HG03095 (cell line): ENCODE measurements around the gene PPID.
"Not testable (repeated sequence)": the region's sequence is repeated elsewhere in the genome, so short reads cannot be mapped to it uniquely, and the experiment has no call there.

ENCODE experiments used
- ATAC-seq: cut with Tn5 transposase; IDR thresholded peaks from one replicate; pipeline ENCODE4 v1.9.1; 2021; ENCODE audit warnings: moderate library complexity; ENCODE audit not compliant: unreplicated experiment

Gene PPID

DNA sequence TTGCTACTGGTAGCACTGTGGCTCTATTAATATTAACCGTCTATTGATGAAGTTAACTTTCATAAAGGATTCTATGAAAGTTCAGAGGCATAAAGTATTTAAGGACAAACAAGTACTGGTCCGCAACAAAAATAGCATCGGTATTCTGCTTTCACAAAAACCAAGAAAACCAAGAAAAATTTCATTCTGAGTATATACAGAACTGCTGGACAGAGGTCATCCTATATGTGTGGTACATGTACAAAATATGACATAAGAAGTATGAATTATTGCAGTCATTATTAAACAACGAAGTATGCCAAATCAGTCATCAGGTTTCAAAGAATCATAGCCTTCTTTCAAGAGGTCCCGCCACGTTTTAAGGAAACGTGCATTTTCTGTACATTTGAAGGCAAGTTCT is 53.9 kb downstream of the PPID start:
- no peak for ATAC-seq

DNA sequence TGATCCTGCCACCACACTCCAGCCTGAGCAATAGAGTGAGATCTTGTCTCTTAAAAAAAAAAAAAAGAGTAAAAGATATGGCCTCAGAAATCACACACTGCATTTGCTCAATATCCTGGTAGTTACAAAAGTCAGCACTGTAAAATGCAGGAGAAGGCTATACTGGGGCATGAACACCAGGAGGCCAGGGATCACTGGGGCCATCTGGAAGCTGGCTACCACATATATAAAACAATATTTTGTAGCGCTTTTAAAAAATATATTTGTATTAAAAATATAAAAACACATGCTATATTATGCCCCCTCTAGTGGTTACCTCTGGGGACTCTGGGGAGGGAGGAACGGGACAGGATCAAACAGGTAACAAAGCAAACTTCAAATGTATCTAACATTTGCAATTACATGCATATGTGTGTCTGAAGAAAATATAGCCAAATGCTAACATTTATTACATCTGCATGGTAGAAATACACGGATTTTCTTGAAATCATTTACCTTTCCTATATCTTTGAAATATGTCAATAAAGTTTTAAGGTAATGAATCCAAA is 55.5 kb downstream of the PPID start:
- ATAC-seq, result no peak

DNA sequence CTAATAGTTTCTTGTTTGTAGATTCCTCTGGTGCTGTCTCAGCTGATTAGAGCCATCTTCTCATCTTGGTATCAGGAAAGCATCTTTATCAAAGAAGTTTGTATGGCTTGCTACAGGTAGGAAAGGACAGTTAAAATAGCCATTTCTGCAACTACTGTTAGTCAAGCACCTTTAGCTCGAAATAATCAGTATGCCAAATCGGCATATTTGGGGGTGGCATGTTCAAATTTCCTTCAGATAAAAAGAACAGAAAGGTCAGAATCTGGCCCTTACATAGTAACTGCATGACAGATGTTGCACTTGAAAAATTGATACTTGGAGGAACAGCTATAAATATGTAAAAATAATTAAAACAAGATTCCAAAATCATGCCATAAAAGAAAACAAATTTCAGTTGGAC is 56.3 kb downstream of the PPID start:
- ATAC-seq, result no peak

DNA sequence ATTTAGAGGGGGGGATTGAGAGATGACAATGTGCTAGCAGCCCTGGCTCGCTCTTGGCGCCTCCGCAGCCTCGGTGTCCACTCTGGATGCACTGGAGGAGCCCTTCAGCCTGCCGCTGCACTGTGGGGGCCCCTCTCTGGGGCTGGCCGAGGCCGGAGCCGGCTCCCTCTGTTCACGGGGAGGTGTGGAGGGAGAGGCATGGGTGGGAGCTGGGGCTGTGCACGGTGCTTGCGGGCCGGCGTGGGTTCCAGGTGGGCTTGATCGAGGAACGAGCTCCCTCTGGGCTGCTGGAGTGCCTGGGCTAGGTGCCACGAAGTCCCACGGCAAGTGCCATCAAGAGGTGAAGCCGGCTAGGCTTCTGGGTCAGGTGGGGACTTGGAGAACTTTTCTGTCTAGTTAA is 58.4 kb downstream of the PPID start:
- no peak for ATAC-seq

DNA sequence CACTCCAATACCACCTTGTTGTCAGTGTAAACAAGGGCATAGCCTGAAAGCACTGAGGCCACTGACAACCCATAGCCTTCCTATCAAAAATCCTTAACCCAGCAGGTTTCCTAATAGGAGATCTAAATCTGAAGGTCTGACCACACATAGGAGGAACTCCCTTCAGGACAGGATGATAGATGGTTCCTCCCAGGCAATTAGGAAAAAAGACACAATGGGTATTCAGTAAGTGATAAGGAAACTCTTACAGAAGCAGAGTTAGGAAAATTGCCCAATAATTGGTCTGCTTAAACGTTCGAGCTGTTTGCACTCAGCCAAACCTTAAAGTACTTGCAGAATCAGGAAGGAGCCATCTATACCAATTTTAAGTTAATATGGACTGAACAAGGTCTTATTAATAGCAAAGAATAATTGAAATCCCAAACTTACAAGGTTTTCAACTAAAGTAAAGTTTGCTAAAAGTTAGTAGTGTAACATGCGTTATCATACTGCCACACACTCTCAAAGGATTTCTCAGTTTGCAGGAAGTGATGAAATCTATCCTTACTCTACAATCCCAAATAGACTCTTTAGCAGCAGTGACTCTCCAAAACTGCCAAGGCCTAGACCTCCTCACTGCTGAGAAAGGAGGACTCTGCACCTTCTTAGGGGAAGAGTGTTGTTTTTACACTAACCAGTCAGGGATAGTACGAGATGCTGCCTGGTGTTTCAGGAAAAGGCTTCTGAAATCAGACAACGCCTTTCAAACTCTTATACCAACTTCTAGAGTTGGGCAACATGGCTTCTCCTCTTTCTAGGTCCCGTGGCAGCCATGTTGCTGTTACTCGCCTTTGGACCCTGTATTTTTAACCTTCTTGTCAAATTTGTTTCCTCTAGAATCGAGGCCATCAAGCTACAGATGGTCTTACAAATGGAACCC is 59.2 kb downstream of the PPID start:
- not testable (repeated sequence) for ATAC-seq

DNA sequence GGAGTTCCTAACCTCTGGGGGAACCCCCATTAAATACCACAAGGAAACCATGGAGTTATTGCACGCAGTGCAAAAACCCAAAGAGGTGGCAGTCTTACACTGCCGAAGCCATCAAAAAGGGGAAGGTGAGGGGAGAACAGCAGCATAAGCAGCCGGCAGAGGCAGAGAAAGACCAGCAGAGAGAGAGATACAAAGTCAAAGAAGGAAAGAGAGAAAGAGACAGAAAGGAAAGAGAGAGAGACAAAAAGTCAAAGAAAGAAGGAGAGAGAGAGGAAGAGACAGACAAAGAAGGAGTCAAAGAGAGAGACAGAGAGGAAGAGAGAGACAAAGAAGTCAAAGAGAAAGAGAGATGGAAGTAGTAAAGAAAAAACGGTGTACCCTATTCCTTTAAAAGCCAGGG is 59.9 kb downstream of the PPID start:
- ATAC-seq, result not testable (repeated sequence)
